ENCODE measurements around the gene CTSC. TPM values are rescaled to one million over a fixed set of nuclear protein-coding genes. Genes with fewer than 3 reads are reported as not detected.
"Not testable (repeated sequence)": the region's sequence is repeated elsewhere in the genome, so short reads cannot be mapped to it uniquely, and the experiment has no call there.

Gene CTSC
- polyA plus RNA-seq, 1 donor (not counting 4 experiments of a cell fraction or from before 2014, with no cell fraction given): 658 TPM

DNA sequence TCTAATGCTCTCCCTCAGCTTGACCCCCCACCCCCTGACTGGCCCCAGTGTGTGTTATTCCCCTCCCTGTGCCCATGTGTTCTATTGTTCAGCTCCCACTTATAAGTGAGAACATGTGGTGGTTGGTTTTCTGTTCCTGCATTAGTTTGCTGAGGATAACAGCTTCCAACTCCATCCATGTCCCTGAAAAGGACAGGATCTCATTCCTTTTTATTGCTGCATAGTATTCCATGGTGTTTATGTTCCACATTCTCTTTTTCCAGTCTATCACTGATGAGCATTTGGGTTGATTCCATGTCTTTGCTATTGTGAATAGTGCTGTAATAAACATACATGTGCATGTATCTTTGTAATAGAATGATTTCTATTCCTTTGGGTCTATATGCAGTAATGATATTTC is 16.1 kb downstream of the CTSC start:
- H3K4me3 ChIP-seq (ENCODE audit: control insufficient read depth in 2 of 3, extremely low read depth in 1 of 3, insufficient read depth in 2 of 3, low read depth in 1 of 3, low read length in 3 of 3); H4K20me1 ChIP-seq (ENCODE audit: control insufficient read depth, extremely low read depth, insufficient read depth, low read length); H3K9ac ChIP-seq (ENCODE audit: control insufficient read depth, extremely low read depth, insufficient read depth, low read length); dilution Hi-C loops (cut with MboI; ENCODE audit: extremely low pct_ligation_motif_present, low sequenced_read_pairs); H3K27ac ChIP-seq (ENCODE audit: control insufficient read depth, insufficient read depth, low read length); H3K27me3 ChIP-seq (ENCODE audit: control insufficient read depth, extremely low read depth, insufficient read depth, low read length); H3K4me2 ChIP-seq (ENCODE audit: control insufficient read depth, extremely low read depth, insufficient read depth, low read depth, low read length); DNase-seq (ENCODE audit: low read depth, low spot score); H3K9me1 ChIP-seq (ENCODE audit: control insufficient read depth, extremely low read depth, insufficient read depth, low read length); H2AFZ ChIP-seq (ENCODE audit: control insufficient read depth, low read length); FAIRE-seq; H3K9me3 ChIP-seq (ENCODE audit: control insufficient read depth, low read depth, low read length): not testable (repeated sequence)
- Histone ChIP-seq H3K4me1 (ENCODE audit: control insufficient read depth, extremely low read depth, insufficient read depth, low read length) (peaks cover 19% of the 10 kb centered on the region), H3K36me3 (ENCODE audit: control insufficient read depth in 2 of 2, extremely low read depth in 1 of 2, insufficient read depth in 2 of 2, low read length in 2 of 2) (peaks cover 5 to 11% of the 10 kb centered on the region in 2 experiments), H3K79me2 (ENCODE audit: control insufficient read depth, insufficient read depth, low read length) (peaks cover 38% of the 10 kb centered on the region)

DNA sequence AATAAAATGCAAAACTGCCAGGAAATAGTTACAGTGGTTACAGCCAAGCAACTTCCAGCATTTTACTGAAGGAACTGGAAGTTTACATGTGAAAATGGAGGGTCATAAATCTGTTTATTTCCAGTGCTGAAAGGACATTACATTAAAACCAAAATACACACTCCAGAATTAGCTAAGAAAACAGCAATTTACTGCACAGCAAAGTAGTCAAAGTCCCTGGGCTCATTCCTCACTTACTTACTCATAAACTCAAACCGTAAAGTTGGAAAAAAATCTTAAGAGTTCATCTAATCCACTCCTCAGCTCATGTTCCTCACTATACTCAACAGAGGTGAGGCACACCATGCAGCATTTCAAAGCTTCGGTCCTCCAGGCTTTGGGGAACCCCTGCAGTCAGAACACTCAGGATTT is 17.4 kb downstream of the CTSC start:
- Histone ChIP-seq H3K36me3 (ENCODE audit: control insufficient read depth in 2 of 2, extremely low read depth in 1 of 2, insufficient read depth in 2 of 2, low read length in 2 of 2) (peaks cover 2 to 7% of the 10 kb centered on the region in 2 experiments), H3K4me1 (ENCODE audit: control insufficient read depth, extremely low read depth, insufficient read depth, low read length) (peaks cover 24% of the 10 kb centered on the region), H3K4me3 (ENCODE audit: control insufficient read depth in 2 of 3, extremely low read depth in 1 of 3, insufficient read depth in 2 of 3, low read depth in 1 of 3, low read length in 3 of 3) (no peak overlapping the region), H3K79me2 (ENCODE audit: control insufficient read depth, insufficient read depth, low read length) (peaks cover 31% of the 10 kb centered on the region), H3K27me3 (ENCODE audit: control insufficient read depth, extremely low read depth, insufficient read depth, low read length) (no peaks in the 10 kb centered on the region), H3K9me3 (ENCODE audit: control insufficient read depth, low read depth, low read length) (no peaks in the 10 kb centered on the region), H2AFZ (ENCODE audit: control insufficient read depth, low read length) (no peak overlapping the region), H3K27ac (ENCODE audit: control insufficient read depth, insufficient read depth, low read length) (no peak overlapping the region), H4K20me1 (ENCODE audit: control insufficient read depth, extremely low read depth, insufficient read depth, low read length) (no peaks in the 10 kb centered on the region), H3K4me2 (ENCODE audit: control insufficient read depth, extremely low read depth, insufficient read depth, low read depth, low read length) (no peak overlapping the region), H3K9me1 (ENCODE audit: control insufficient read depth, extremely low read depth, insufficient read depth, low read length) (no peaks in the 10 kb centered on the region), H3K9ac (ENCODE audit: control insufficient read depth, extremely low read depth, insufficient read depth, low read length) (no peak overlapping the region)
- no peak for TF ChIP-seq EZH2 (IDR thresholded peaks at IDR 0.05; ENCODE audit: low read length)
- TF ChIP-seq, protein P1, sequence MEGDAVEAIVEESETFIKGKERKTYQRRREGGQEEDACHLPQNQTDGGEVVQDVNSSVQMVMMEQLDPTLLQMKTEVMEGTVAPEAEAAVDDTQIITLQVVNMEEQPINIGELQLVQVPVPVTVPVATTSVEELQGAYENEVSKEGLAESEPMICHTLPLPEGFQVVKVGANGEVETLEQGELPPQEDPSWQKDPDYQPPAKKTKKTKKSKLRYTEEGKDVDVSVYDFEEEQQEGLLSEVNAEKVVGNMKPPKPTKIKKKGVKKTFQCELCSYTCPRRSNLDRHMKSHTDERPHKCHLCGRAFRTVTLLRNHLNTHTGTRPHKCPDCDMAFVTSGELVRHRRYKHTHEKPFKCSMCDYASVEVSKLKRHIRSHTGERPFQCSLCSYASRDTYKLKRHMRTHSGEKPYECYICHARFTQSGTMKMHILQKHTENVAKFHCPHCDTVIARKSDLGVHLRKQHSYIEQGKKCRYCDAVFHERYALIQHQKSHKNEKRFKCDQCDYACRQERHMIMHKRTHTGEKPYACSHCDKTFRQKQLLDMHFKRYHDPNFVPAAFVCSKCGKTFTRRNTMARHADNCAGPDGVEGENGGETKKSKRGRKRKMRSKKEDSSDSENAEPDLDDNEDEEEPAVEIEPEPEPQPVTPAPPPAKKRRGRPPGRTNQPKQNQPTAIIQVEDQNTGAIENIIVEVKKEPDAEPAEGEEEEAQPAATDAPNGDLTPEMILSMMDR (optimal IDR thresholded peaks at IDR 0.05 in 1 of 3, IDR thresholded peaks at IDR 0.05 in 1 of 3, conservative IDR thresholded peaks at IDR 0.05 in 1 of 3; ENCODE audit: extremely low read depth in 1 of 3, insufficient read depth in 2 of 3, low read length in 3 of 3): no peak
- DNase-seq (ENCODE audit: low read depth, low spot score): no peak
- dilution Hi-C loops (cut with MboI; ENCODE audit: extremely low pct_ligation_motif_present, low sequenced_read_pairs): no loop called here
- FAIRE-seq: peak; percentile 34

DNA sequence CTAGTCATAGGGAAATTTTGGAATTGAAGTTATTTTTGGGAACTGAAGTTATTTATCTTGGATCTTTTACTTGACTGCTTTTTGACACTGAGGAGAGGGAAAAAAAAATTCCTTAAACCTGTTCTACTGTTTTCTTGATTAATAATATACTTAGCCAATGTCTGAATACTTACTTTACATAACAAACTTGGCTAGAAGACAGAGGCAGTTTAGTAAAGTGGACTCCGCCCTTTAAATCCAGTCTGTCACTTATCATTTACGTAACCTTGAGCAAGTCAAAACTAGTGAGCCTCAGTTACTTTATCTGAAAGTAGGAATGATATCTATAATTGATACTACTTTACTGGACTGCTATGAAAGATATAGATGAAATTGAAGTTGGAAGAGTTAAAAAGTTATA is 19.5 kb downstream of the CTSC start:
- Histone ChIP-seq H3K27me3 (ENCODE audit: control insufficient read depth, extremely low read depth, insufficient read depth, low read length) (no peaks in the 10 kb centered on the region), H3K4me1 (ENCODE audit: control insufficient read depth, extremely low read depth, insufficient read depth, low read length) (peaks cover 24% of the 10 kb centered on the region), H3K9me3 (ENCODE audit: control insufficient read depth, low read depth, low read length) (no peaks in the 10 kb centered on the region), H3K79me2 (ENCODE audit: control insufficient read depth, insufficient read depth, low read length) (peaks cover 18% of the 10 kb centered on the region), H3K36me3 (ENCODE audit: control insufficient read depth in 2 of 2, extremely low read depth in 1 of 2, insufficient read depth in 2 of 2, low read length in 2 of 2) (peaks cover 2 to 8% of the 10 kb centered on the region in 2 experiments), H3K9me1 (ENCODE audit: control insufficient read depth, extremely low read depth, insufficient read depth, low read length) (no peaks in the 10 kb centered on the region), H3K27ac (ENCODE audit: control insufficient read depth, insufficient read depth, low read length) (no peak overlapping the region), H3K4me3 (ENCODE audit: control insufficient read depth in 2 of 3, extremely low read depth in 1 of 3, insufficient read depth in 2 of 3, low read depth in 1 of 3, low read length in 3 of 3) (no peak overlapping the region), H4K20me1 (ENCODE audit: control insufficient read depth, extremely low read depth, insufficient read depth, low read length) (no peaks in the 10 kb centered on the region), H3K4me2 (ENCODE audit: control insufficient read depth, extremely low read depth, insufficient read depth, low read depth, low read length) (no peak overlapping the region), H2AFZ (ENCODE audit: control insufficient read depth, low read length) (no peak overlapping the region), H3K9ac (ENCODE audit: control insufficient read depth, extremely low read depth, insufficient read depth, low read length) (no peak overlapping the region)
- dilution Hi-C loops (cut with MboI; ENCODE audit: extremely low pct_ligation_motif_present, low sequenced_read_pairs): no loop called here
- TF ChIP-seq, protein P1 (optimal IDR thresholded peaks at IDR 0.05 in 1 of 3, IDR thresholded peaks at IDR 0.05 in 1 of 3, conservative IDR thresholded peaks at IDR 0.05 in 1 of 3; ENCODE audit: extremely low read depth in 1 of 3, insufficient read depth in 2 of 3, low read length in 3 of 3): no peak
- TF ChIP-seq EZH2 (IDR thresholded peaks at IDR 0.05; ENCODE audit: low read length): no peak
- no peak for DNase-seq (ENCODE audit: low read depth, low spot score)
- FAIRE-seq: no peak

All from keratinocyte (primary cell).